SIG-M5 treated with dmso at 0.1 percent for 504 hours (cell line): Measurements from ENCODE around the gene HDGFL2.

Experiments
- DNase-seq: peaks from one replicate; lab custom pipeline; 2025; ENCODE audit not compliant: unreplicated experiment; lab: John Stamatoyannopoulos, UW

Gene HDGFL2

GRCh38 chr19:4550479-4551050, 78.5 kb downstream of the HDGFL2 start:
- no peak for DNase-seq
